Lower lobe of right lung (tissue), 2 donors: ENCODE results near the gene ETV6. TPM values are rescaled to one million over a fixed set of nuclear protein-coding genes. Genes with fewer than 3 reads are reported as not detected.
"Not testable (repeated sequence)": the region's sequence is repeated elsewhere in the genome, so short reads cannot be mapped to it uniquely, and the experiment has no call there.

Experiments used
- ATAC-seq, 2 donors: fragments of 200-7000 bp; cut with Tn5 transposase; one replicate each; pipeline ENCODE4 v1.9.1; 2020 to 2022; ENCODE audit warnings: mild to moderate bottlenecking in 2 of 2, moderate library complexity in 2 of 2
- DNase-seq: peaks from one replicate; pipeline ENCODE4 v3.0.0-alpha.2; 2020
- H3K27ac ChIP-seq: fragments of 200-600 bp; one replicate; pipeline ENCODE4 v1.8.0; 2022
- H3K27me3 ChIP-seq: fragments of 200-600 bp; one replicate; pipeline ENCODE4 v1.8.0; 2022; ENCODE audit warnings: low read depth
- H3K36me3 ChIP-seq: fragments of 200-600 bp; one replicate; pipeline ENCODE4 v1.8.0; 2022; ENCODE audit warnings: mild to moderate bottlenecking
- H3K4me1 ChIP-seq: fragments of 200-600 bp; one replicate; pipeline ENCODE4 v1.8.0; 2022
- H3K4me3 ChIP-seq: fragments of 200-600 bp; one replicate; pipeline ENCODE4 v1.8.0; 2022; ENCODE audit warnings: mild to moderate bottlenecking
- H3K9me3 ChIP-seq: fragments of 200-600 bp; one replicate; pipeline ENCODE4 v1.8.0; 2022
- CTCF ChIP-seq: fragments of 200-600 bp; IDR thresholded peaks from one replicate; pipeline ENCODE4 v1.8.0; 2022; ENCODE audit warnings: antibody characterized with exemption, mild to moderate bottlenecking
- intact Hi-C: fragments of 100-400 bp; cut with DNase I; formaldehyde crosslinking; loops from one replicate; pipeline ENCODE4 v1.11.0; 2022
- total RNA-seq: library from RNA; stranded (reverse); fragmentation: NEBNext Ultra II Directional; extraction: Animal tissue kit (Norgen Biotek cat#: 25700); gene quantifications from one replicate; pipeline ENCODE4 v1.2.1, GENCODE V29; 2021
- donor health status: DM: no; HTN: yes; CAD: no; lungs with severe emphysema.

ETV6 gene
- total RNA-seq, 1 donor from 2014 or later: 48.4 TPM

GRCh38 chr12:11676052-11676451, 26.6 kb downstream of the ETV6 start:
- intact Hi-C loops: no loop called here
- ATAC-seq (no peak), DNase-seq (no peak)
- no peak for TF ChIP-seq CTCF
- Histone ChIP-seq H3K4me1 (peaks cover 52% of the 10 kb centered on the region), H3K4me3 (no peak overlapping the region), H3K27me3 (no peaks in the 10 kb centered on the region), H3K27ac (no peak overlapping the region), H3K9me3 (no peaks in the 10 kb centered on the region), H3K36me3 (peaks cover 6% of the 10 kb centered on the region)

- Histone ChIP-seq H3K4me1 (peaks cover 51% of the 10 kb centered on the region), H3K9me3 (no peaks in the 10 kb centered on the region), H3K27me3 (no peaks in the 10 kb centered on the region), H3K27ac (no peak overlapping the region), H3K4me3 (no peak overlapping the region), H3K36me3 (peaks cover 6% of the 10 kb centered on the region)
- DNase-seq (no peak), ATAC-seq (no peak)
- intact Hi-C loops: no loop called here
- TF ChIP-seq CTCF: no peak
Observed at GRCh38 chr12:11677093-11677492, 27.6 kb downstream of the ETV6 start.

- no peak for ATAC-seq
- Histone ChIP-seq H3K27ac (no peak overlapping the region), H3K4me3 (no peak overlapping the region), H3K36me3 (peaks cover 6% of the 10 kb centered on the region), H3K27me3 (no peaks in the 10 kb centered on the region), H3K4me1 (peaks cover 44% of the 10 kb centered on the region), H3K9me3 (no peaks in the 10 kb centered on the region)
- no peak for TF ChIP-seq CTCF
- no peak for DNase-seq
- intact Hi-C loops: no loop called here
Observed at GRCh38 chr12:11677752-11678151, 28.3 kb downstream of the ETV6 start.

- H3K27me3 ChIP-seq: no peaks in the 10 kb centered on the region
- no peak overlapping the region for H3K27ac ChIP-seq
- peaks cover 39% of the 10 kb centered on the region for H3K4me1 ChIP-seq
- no peak overlapping the region for H3K4me3 ChIP-seq
- TF ChIP-seq CTCF: no peak
- H3K9me3 ChIP-seq: no peaks in the 10 kb centered on the region
- intact Hi-C loops: no loop called here
- peaks cover 6% of the 10 kb centered on the region for H3K36me3 ChIP-seq
- DNase-seq (no peak), ATAC-seq (no peak)
Observed at GRCh38 chr12:11678781-11679180, 29.3 kb downstream of the ETV6 start.

GRCh38 chr12:11681207-11681606, 31.7 kb downstream of the ETV6 start:
- no peak for DNase-seq
- no peak for TF ChIP-seq CTCF

GRCh38 chr12:11681695-11682094, 32.2 kb downstream of the ETV6 start:
- H3K9me3 ChIP-seq, intact Hi-C loops, DNase-seq, H3K36me3 ChIP-seq, H3K27me3 ChIP-seq, ATAC-seq, H3K27ac ChIP-seq, H3K4me3 ChIP-seq: not testable (repeated sequence)
- H3K4me1 ChIP-seq: peaks cover 43% of the 10 kb centered on the region

More at GRCh38 chr12:11681207-11681606, 31.7 kb downstream of the ETV6 start:
- no peak for ATAC-seq
- Histone ChIP-seq H3K4me3 (no peak overlapping the region), H3K36me3 (peaks cover 6% of the 10 kb centered on the region), H3K27ac (no peak overlapping the region), H3K27me3 (no peaks in the 10 kb centered on the region), H3K4me1 (peaks cover 42% of the 10 kb centered on the region), H3K9me3 (no peaks in the 10 kb centered on the region)
- intact Hi-C loops: no loop called here
